ENCODE data around the gene ALB.

Gene ALB

GRCh38 chr4:73468170-73468569, 64.1 kb downstream of the ALB start:
- no peak for DNase-seq (ENCODE audit: low read depth, low spot score)
- no peaks in the 10 kb centered on the region for H3K9me3 ChIP-seq (ENCODE audit: control insufficient read depth, insufficient read depth, low read length)
- H3K36me3 ChIP-seq (ENCODE audit: control insufficient read depth, insufficient read depth, low read length), result no peaks in the 10 kb centered on the region
- no peaks in the 10 kb centered on the region for H3K27me3 ChIP-seq (ENCODE audit: control insufficient read depth, insufficient read depth, low read length)
- H3K4me3 ChIP-seq (ENCODE audit: low read length), result no peak overlapping the region
- no peak overlapping the region for H3K27ac ChIP-seq (ENCODE audit: low read length)
- no peaks in the 10 kb centered on the region for H3K4me1 ChIP-seq (ENCODE audit: control insufficient read depth, insufficient read depth, low read length)
- WGBS (ENCODE audit: insufficient coverage, insufficient read length), result no CpG with 5 or more reads among the region's 3 CpGs

GRCh38 chr4:73470728-73471127, 66.6 kb downstream of the ALB start:
- Histone ChIP-seq H3K36me3 (ENCODE audit: control insufficient read depth, insufficient read depth, low read length) (no peaks in the 10 kb centered on the region), H3K4me3 (ENCODE audit: low read length) (no peak overlapping the region), H3K27me3 (ENCODE audit: control insufficient read depth, insufficient read depth, low read length) (no peaks in the 10 kb centered on the region), H3K27ac (ENCODE audit: low read length) (no peak overlapping the region), H3K4me1 (ENCODE audit: control insufficient read depth, insufficient read depth, low read length) (no peaks in the 10 kb centered on the region), H3K9me3 (ENCODE audit: control insufficient read depth, insufficient read depth, low read length) (peaks cover 1% of the 10 kb centered on the region; the same call in 1 of the 2 replicates)
- no CpG with 5 or more reads among the region's 1 CpG for WGBS (ENCODE audit: insufficient coverage, insufficient read length)
- no peak for DNase-seq (ENCODE audit: low read depth, low spot score)

Measured in iPS DF 6.9 (cell line).